IPS-15b (cell line): Measurements from ENCODE around the gene P2RX4.
A peak's percentile ranks its signal among the peaks of the same experiment; 100 is the strongest.
"Not testable (repeated sequence)": the region's sequence is repeated elsewhere in the genome, so short reads cannot be mapped to it uniquely, and the experiment has no call there.

Experiments
- H3K27me3 ChIP-seq: one replicate; pipeline ENCODE4 v1.6.1; 2013; ENCODE audit warnings: low read length; ENCODE audit not compliant: control insufficient read depth, insufficient read depth
- H3K36me3 ChIP-seq: one replicate; pipeline ENCODE4 v1.6.1; 2013; ENCODE audit warnings: low read length; ENCODE audit not compliant: control insufficient read depth, insufficient read depth
- H3K4me1 ChIP-seq: one replicate; pipeline ENCODE4 v1.6.1; 2013; ENCODE audit warnings: mild to moderate bottlenecking, low read length; ENCODE audit not compliant: control insufficient read depth, insufficient read depth
- H3K4me3 ChIP-seq: one replicate; pipeline ENCODE4 v1.5.1; 2013; ENCODE audit warnings: low read depth, low read length
- H3K9ac ChIP-seq: one replicate; pipeline ENCODE4 v1.6.1; 2013; ENCODE audit warnings: low read depth, mild to moderate bottlenecking, low read length
- H3K9me3 ChIP-seq: one replicate; pipeline ENCODE4 v1.6.1; 2013; ENCODE audit warnings: mild to moderate bottlenecking, low read length; ENCODE audit not compliant: control insufficient read depth, insufficient read depth

Gene P2RX4

DNA sequence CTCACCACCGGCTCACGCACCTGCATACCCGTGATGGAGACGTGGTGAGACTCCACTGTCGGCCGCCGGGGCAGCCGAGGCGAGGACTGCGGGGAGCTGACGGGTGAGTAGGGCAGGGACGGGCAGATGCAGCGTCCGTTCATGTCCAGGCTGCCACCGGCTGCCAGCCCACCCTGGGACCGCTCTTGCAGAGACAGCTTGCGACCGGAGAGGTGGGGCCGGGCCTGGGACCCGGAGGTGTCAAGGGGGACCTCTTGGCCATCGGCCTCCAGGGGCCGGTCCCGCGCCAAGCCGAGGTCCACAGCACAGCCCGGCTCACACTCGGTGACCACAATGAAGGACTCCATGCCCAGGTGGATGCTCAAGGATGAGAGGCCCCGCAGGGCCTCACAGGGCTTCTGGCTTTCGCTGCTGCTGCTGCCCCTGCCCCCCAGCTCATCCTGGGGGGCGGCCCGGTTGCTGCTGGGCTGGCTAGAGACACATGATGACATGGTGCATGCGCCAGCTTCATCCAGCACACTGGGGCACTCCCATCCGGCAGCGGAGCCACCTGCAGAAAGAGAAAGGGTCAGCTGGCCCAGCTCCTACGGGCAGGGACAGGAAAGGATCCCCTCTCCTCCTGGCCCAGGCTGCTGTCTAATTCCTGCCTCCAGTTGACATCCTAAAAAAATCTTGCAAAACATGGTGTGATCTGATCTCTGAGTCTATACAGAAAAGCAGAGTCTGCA is 64.3 kb downstream of the P2RX4 start:
- Histone ChIP-seq H3K4me3 (no peak overlapping the region), H3K4me1 (no peaks in the 10 kb centered on the region), H3K9me3 (no peaks in the 10 kb centered on the region), H3K9ac (no peak overlapping the region), H3K36me3 (peaks cover 18% of the 10 kb centered on the region), H3K27me3 (no peaks in the 10 kb centered on the region)

DNA sequence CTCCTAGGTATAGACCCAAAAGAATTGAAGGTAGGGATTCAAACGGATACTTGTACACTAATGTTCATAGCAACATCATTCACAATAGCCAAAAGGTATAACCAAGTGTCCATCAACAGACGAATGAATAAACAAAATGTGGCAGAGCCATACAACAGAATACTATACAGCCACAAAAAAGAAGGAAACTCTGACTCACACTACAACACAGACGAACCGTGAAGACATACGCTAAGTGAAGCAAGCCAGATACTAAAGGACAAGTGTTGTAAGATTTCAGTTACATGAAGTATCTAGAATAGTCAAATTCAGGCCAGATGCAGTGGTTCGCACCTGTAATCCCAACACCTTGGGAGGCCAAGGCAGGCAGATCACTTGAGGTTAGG is 67.4 kb downstream of the P2RX4 start:
- no peaks in the 10 kb centered on the region for H3K27me3 ChIP-seq
- H3K9me3 ChIP-seq, result no peaks in the 10 kb centered on the region
- H3K36me3 ChIP-seq, result peaks cover 13% of the 10 kb centered on the region
- H3K4me3 ChIP-seq, result no peak overlapping the region
- no peak overlapping the region for H3K9ac ChIP-seq
- peaks cover 7% of the 10 kb centered on the region for H3K4me1 ChIP-seq

DNA sequence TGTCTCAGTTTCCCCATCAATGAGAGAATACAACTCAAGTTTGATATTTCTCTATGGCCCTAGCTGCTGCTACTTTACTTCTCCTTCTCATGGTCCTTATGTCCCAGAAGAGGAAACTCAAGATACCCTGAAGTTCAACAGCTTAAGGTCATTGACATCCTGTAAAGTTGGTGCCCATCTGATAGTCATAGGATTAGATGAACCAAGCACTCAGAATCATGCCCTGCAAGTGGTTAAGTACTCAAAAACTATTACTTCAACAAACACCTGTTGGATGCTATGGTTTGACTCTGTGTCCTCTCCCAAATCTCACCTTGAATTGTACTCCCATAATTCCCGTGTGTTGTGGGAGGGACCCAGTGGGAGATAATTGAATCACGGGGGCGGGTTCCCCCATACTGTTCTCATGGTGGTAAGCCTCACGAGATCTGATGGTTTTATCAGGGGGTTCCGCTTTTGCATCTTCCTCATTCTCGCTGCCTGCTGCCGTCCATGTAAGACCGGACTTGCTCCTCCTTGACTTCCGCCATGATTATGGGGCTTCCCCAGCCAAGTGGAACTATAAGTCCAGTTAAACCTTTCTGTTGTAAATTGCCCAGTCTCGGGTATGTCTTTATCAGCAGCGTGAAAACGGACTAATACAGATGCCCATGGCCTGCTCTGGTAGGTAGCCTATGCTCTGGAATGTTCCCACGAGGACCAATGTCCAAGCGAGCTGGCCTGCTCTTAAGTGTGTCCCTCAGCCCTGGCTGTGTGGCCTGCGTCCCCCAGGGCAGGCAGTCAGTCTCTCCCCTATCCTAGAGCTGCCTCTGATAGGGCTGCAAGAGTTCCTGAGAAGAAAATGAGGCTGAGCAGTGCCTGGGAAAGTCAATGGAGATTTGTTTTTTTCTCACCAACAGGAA is 68.5 kb downstream of the P2RX4 start:
- Histone ChIP-seq H3K9me3 (no peaks in the 10 kb centered on the region), H3K9ac (no peak overlapping the region), H3K27me3 (no peaks in the 10 kb centered on the region), H3K4me3 (no peak overlapping the region), H3K4me1 (peaks cover 7% of the 10 kb centered on the region), H3K36me3 (peaks cover 9% of the 10 kb centered on the region)

DNA sequence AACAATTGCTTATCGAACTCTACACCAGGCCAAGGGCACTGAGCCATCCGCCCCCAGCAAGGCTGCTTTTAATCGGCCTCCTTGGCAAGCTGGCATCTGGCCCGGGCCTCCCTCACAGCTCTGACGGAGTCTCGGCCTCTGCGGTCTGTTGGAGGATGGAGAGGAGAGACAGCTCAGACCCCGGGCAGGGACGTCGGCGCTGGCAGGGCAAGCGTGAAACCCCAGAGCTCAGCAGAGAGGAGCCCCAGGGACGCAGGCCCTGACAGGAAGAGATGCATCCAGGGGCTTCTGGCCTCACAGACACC is 69.1 kb downstream of the P2RX4 start:
- Histone ChIP-seq H3K4me3 (no peak overlapping the region), H3K36me3 (peaks cover 9% of the 10 kb centered on the region), H3K27me3 (no peaks in the 10 kb centered on the region), H3K4me1 (peaks cover 7% of the 10 kb centered on the region), H3K9me3 (no peaks in the 10 kb centered on the region), H3K9ac (no peak overlapping the region)

DNA sequence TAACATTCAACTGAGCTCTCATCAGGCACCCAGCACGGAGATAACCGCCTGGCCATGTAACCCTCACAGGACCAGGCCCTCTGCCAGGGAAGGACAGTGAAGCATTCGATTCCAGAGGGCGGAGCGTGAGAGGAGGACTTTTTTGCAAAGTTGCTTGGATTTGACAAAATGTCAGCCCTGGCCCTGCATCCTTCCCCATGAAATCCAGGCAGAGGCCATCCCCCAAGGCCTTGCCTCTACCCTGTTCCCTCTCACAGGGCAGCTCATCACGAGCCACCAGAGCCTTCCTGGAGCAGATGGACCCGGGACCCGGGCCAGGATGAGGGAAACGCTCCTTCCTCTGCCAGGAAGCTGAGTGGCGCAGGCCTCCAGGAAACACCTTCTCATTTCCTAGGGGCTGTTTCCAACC is 69.6 kb downstream of the P2RX4 start:
- Histone ChIP-seq H3K4me1 (peaks cover 7% of the 10 kb centered on the region), H3K36me3 (peaks cover 5% of the 10 kb centered on the region), H3K4me3 (no peak overlapping the region), H3K27me3 (no peaks in the 10 kb centered on the region), H3K9ac (peak overlapping the region; percentile 54), H3K9me3 (no peaks in the 10 kb centered on the region)

DNA sequence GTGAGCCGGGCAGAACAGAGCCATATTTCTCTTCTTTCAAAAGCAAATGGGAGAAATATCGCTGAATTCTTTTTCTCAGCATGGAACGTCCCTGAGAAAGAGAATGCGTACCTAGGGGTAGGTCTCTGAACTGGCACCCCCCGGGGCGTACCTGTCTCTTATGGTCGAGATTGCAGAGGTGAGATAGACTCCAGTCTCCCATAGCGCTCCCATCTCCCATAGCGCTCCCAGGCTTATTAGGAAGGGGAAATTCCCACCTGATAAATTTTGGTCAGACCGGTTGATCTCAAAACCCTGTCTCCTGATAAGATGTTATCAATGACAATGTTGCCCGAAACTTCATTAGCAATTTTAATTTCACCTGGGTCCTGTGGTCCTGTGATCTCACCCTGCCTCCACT is 70.6 kb downstream of the P2RX4 start:
- not testable (repeated sequence) for H3K9me3 ChIP-seq, H3K4me3 ChIP-seq, H3K27me3 ChIP-seq, H3K36me3 ChIP-seq, H3K9ac ChIP-seq, H3K4me1 ChIP-seq

DNA sequence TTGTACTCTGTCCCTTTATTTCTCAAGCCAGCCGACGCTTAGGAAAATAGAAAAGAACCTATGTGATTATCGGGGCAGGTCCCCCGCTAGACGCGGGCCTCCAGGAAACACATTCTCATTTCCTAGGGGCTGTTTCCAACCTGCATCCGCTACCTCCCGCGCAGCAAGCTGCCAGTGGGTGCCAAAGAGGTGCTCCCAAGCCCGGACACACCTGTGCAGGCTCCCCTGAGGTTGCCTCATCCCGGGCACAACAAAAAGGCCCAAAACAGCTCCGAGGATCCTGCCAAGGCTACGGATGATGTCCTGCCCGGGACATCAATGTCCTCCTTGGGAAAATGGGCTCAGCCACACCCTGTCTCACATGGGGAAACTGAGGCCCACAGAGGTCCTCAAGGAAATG is 71.2 kb downstream of the P2RX4 start:
- not testable (repeated sequence) for H3K27me3 ChIP-seq, H3K4me1 ChIP-seq, H3K9me3 ChIP-seq, H3K36me3 ChIP-seq, H3K4me3 ChIP-seq, H3K9ac ChIP-seq

DNA sequence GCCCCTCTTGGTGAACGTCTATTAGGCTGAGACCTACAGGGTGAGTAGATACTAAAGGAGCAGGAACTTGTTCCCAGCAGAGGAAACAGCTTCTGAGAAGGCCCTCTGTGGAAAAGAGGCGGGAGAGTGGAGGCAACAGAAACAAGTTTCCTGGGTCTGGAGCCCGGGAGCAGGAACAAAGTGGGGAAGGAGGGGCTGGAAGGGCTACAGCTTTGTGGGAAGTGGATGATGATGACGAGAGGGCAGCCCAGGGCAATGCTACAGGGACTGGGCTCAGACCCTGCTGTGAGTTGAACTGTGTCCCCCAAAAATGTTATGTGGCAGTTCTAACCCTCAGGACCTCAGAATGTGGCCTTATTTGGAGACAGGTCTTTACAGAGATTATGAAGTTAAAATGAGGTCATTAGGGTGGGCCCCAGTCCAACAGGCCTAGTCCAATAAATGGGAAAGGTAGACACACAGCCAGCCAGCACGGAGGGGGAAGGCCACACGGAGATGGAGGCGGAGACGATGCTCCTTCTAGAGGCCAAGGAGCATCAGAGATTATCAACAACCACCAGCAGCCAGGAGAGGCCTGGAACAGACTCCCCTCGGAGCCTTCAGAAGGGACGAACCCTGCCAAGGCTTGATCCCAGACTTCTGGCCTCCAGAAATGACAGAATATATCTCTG is 72.3 kb downstream of the P2RX4 start:
- Histone ChIP-seq H3K27me3 (no peaks in the 10 kb centered on the region), H3K36me3 (peaks cover 5% of the 10 kb centered on the region), H3K4me1 (peaks cover 7% of the 10 kb centered on the region), H3K9me3 (no peaks in the 10 kb centered on the region), H3K9ac (no peak overlapping the region), H3K4me3 (no peak overlapping the region)

DNA sequence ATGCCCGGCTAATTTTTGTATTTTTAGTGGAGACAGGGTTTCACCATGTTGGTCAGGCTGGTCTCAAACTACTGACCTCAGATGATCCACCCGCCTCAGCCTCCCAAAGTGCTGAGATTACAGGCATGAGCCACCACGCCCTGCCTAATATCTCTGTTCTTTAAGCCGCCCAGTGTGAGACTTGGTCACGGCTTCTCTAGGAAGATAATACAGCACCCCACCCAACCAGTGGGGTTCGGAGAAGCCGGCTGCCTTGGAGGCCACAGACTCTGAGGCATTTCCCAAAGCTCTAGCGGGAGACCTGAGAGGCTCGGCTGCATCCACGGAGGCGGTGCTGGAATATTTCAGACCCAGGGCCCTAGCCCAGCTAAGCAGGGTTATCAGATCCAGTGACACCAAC is 73.0 kb downstream of the P2RX4 start:
- not testable (repeated sequence) for H3K9ac ChIP-seq, H3K4me3 ChIP-seq, H3K9me3 ChIP-seq, H3K27me3 ChIP-seq, H3K4me1 ChIP-seq, H3K36me3 ChIP-seq

DNA sequence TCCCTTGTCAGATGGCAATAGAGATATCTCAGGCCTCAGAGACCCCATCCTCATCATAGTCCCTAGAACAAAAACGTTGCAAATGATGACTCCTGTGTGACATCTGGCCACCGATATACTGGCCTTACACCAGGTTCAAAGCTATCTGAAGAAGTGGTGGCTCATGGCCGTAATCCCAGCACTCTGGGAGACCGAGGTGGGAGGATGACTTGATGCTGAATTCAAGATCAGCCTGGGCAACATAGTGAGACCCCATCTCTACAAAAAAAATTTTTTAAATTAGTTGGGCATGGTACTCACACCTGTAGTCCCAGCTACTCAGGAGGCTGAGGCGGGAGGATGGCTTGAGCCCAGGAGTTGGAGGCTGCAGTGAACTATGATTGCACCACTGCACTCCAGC is 73.5 kb downstream of the P2RX4 start:
- H3K36me3 ChIP-seq, result peaks cover 2% of the 10 kb centered on the region
- peaks cover 11% of the 10 kb centered on the region for H3K4me1 ChIP-seq
- H3K9ac ChIP-seq, result no peak overlapping the region
- no peaks in the 10 kb centered on the region for H3K9me3 ChIP-seq
- no peak overlapping the region for H3K4me3 ChIP-seq
- no peaks in the 10 kb centered on the region for H3K27me3 ChIP-seq
